ENCODE results near the gene TIMP2. TPM values are rescaled to one million over a fixed set of nuclear protein-coding genes. Genes with fewer than 3 reads are reported as not detected.

TIMP2 gene
- total and polyA plus RNA-seq, 2 of the 8 experiments (the other 6 are each of a cell fraction or from before 2014, with no cell fraction given), result 18.2 to 43.3 TPM

DNA sequence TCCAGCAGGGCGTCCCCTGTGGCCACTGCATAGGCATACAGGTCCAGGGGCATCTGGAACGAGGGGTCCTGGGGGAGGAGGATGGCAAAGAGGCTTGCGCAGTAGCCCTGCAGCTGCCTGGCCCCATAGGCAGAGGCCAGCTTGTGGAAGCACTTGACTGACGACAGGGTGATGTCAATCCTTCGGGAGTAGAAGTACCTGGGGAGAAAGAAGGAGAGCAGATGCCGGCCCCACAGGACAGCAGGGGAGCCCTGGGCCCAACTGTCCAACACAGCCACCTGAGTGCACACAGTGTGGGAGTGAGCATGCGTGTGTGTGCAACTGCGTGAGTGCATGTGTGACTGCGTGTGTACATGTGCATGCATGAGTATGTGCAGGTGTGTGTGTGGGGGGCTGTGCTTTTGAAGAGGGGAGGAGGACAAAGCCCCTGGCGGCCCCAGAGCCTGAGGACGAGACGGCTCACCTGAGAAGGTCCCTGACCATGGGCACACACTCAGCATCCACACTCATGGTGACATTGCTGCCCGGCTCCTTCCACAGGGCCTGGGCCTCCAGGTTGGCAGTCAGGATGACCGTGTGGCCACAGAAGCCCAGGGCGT lies 47.4 kb upstream of the TIMP2 start:
- no peak overlapping the region for H3K23ac ChIP-seq (ENCODE audit: insufficient read length)
- H2BK5ac ChIP-seq (ENCODE audit: low read depth, low read length), result 0 out of 2 replicates have a peak overlapping the region, but pooled peaks have one; percentile 21
- peak overlapping the region; percentile 75; the same call in 1 of the 2 replicates for H2BK15ac ChIP-seq (ENCODE audit: low read length)
- no peak overlapping the region for H3K56ac ChIP-seq (replicated peaks; ENCODE audit: insufficient read length, low read depth, low read length)
- H3K18ac ChIP-seq (ENCODE audit: extremely low read depth, low read length), result no peak overlapping the region
- no peaks in the 10 kb centered on the region for H3K27me3 ChIP-seq (replicated peaks in 1 of 4; ENCODE audit: control insufficient read depth in 3 of 4, extremely low read depth in 1 of 4, insufficient read depth in 3 of 4, low read length in 3 of 4)
- no peak overlapping the region for H3K4ac ChIP-seq (replicated peaks; ENCODE audit: insufficient read length, low read depth, low read length)
- no peaks in the 10 kb centered on the region for H3K79me2 ChIP-seq (ENCODE audit: control insufficient read depth in 1 of 2, insufficient read depth in 2 of 2, low read length in 2 of 2)
- H4K5ac ChIP-seq (ENCODE audit: insufficient read length, low read depth, low read length), result no peak overlapping the region
- DNase-seq (ENCODE audit: low read depth in 1 of 2, low spot score in 2 of 2), result no peak
- no peak overlapping the region for H3K4me2 ChIP-seq (ENCODE audit: insufficient read depth in 1 of 2, low read depth in 2 of 2, low read length in 2 of 2)
- H3K14ac ChIP-seq (ENCODE audit: insufficient read length), result no peak overlapping the region
- no peaks in the 10 kb centered on the region for H3K23me2 ChIP-seq (ENCODE audit: low read depth, low read length)
- H4K20me1 ChIP-seq (replicated peaks in 1 of 2; ENCODE audit: control insufficient read depth in 1 of 2, insufficient read depth in 2 of 2, low read length in 2 of 2), result peaks cover 0 to 5% of the 10 kb centered on the region in 2 experiments
- no peak overlapping the region for H2AK5ac ChIP-seq (ENCODE audit: low read depth, low read length)
- H3K9me3 ChIP-seq (ENCODE audit: insufficient read depth in 2 of 2, low read depth in 1 of 2, low read length in 1 of 2), result no peaks in the 10 kb centered on the region
- peaks cover 0 to 5% (median 4%) of the 10 kb centered on the region in 4 experiments; a peak in 4 of 7 replicates for H3K4me1 ChIP-seq (replicated peaks in 1 of 4; ENCODE audit: control insufficient read depth in 3 of 4, insufficient read depth in 4 of 4, low read length in 3 of 4)
- H3K27ac ChIP-seq (ENCODE audit: low read depth, low read length), result no peak overlapping the region
- H4K8ac ChIP-seq (ENCODE audit: extremely low read depth, insufficient read depth, low read length), result no peak overlapping the region; the same call in 1 of the 2 replicates
- no peak overlapping the region for H2AFZ ChIP-seq (ENCODE audit: low read length)
- H3K4me3 ChIP-seq (ENCODE audit: extremely low read depth in 1 of 4, insufficient read depth in 2 of 4, low read depth in 3 of 4, low read length in 4 of 4), result no peak overlapping the region
- POLR2A ChIA-PET (ENCODE audit: partially characterized antibody), result interaction anchor here (1.4 to 2.4 kb wide), 3 partner anchors 12 to 107 kb away, joined by 3 to 6 read pairs (median 5); no protein-coding TSS in a partner anchor
- H3K9ac ChIP-seq (replicated peaks in 1 of 4; ENCODE audit: extremely low read depth in 1 of 4, low read depth in 3 of 4, low read length in 3 of 4), result no peak overlapping the region
- H3K36me3 ChIP-seq (ENCODE audit: control insufficient read depth in 2 of 4, insufficient read depth in 4 of 4, low read length in 3 of 4), result no peaks in the 10 kb centered on the region; a peak in 2 of 8 replicates
- no peak overlapping the region for H2BK120ac ChIP-seq (replicated peaks; ENCODE audit: low read depth, low read length)
- TF ChIP-seq RFX5 (IDR thresholded peaks at IDR 0.05; ENCODE audit: borderline replicate concordance, low read depth, low read length), result no peak
- TF ChIP-seq, protein P1, sequence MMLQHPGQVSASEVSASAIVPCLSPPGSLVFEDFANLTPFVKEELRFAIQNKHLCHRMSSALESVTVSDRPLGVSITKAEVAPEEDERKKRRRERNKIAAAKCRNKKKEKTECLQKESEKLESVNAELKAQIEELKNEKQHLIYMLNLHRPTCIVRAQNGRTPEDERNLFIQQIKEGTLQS (IDR thresholded peaks at IDR 0.05; ENCODE audit: insufficient read depth, low read depth, low read length), result no peak
- TF ChIP-seq, protein P2, sequence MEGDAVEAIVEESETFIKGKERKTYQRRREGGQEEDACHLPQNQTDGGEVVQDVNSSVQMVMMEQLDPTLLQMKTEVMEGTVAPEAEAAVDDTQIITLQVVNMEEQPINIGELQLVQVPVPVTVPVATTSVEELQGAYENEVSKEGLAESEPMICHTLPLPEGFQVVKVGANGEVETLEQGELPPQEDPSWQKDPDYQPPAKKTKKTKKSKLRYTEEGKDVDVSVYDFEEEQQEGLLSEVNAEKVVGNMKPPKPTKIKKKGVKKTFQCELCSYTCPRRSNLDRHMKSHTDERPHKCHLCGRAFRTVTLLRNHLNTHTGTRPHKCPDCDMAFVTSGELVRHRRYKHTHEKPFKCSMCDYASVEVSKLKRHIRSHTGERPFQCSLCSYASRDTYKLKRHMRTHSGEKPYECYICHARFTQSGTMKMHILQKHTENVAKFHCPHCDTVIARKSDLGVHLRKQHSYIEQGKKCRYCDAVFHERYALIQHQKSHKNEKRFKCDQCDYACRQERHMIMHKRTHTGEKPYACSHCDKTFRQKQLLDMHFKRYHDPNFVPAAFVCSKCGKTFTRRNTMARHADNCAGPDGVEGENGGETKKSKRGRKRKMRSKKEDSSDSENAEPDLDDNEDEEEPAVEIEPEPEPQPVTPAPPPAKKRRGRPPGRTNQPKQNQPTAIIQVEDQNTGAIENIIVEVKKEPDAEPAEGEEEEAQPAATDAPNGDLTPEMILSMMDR (IDR thresholded peaks at IDR 0.05; ENCODE audit: control extremely low read depth in 1 of 3, insufficient read depth in 1 of 3, low read depth in 1 of 3, low read length in 3 of 3), result peak in 2 of 3 experiments; percentile 7 to 11; a peak in 2 of 4 replicates
- no peak for FAIRE-seq
- H2BK20ac ChIP-seq (ENCODE audit: low read length), result no peak overlapping the region
- no peaks in the 10 kb centered on the region for H3K79me1 ChIP-seq (ENCODE audit: low read depth, low read length)
- CTCF ChIA-PET (ENCODE audit: partially characterized antibody), result interaction anchor here (0.9 to 5.4 kb wide), 28 partner anchors 8 to 416 kb away, joined by 3 to 46 read pairs (median 7); partner anchors contain the start of gene LGALS3BP
- H4K91ac ChIP-seq (replicated peaks; ENCODE audit: insufficient read length, low read length), result no peak overlapping the region
- WGBS, 2 experiments (ENCODE audit: extremely low coverage in 1 of 2, insufficient coverage in 1 of 2, insufficient read length in 1 of 2, insufficient replicate concordance in 2 of 2, low coverage in 1 of 2, low lambda C conversion rate in 2 of 2, missing lambda C conversion rate in 1 of 2), result 85% methylated on average over 10 of the region's 15 CpGs; no CpG with 5 or more reads in 1 of the 2 experiments
- peak overlapping the region; percentile 55; the same call in 1 of the 2 replicates for H2BK12ac ChIP-seq (ENCODE audit: low read depth, low read length)

All from H1 (cell line).